Keratinocyte (primary cell): Measurements from ENCODE around the gene EPHB3. TPM values are rescaled to one million over a fixed set of nuclear protein-coding genes. Genes with fewer than 3 reads are reported as not detected.
A peak's percentile ranks its signal among the peaks of the same experiment; 100 is the strongest.

Source experiments
- DNase-seq: peaks from one replicate; pipeline ENCODE4 v3.0.0-alpha.2; 2011; ENCODE audit warnings: low read depth, missing footprints, low spot score
- FAIRE-seq: peaks from 2 replicates; lab custom pipeline; 2011; peaks lifted over from hg19 to GRCh38; lab: Jason Lieb, UNC
- H2AFZ ChIP-seq: 2 replicates; pipeline ENCODE4 v1.6.0; 2012; ENCODE audit warnings: low read length, control low read depth, inconsistent platforms; ENCODE audit not compliant: control insufficient read depth
- H3K27ac ChIP-seq: 2 replicates; pipeline ENCODE4 v1.5.1; 2011; ENCODE audit warnings: low read length; ENCODE audit not compliant: control insufficient read depth, insufficient read depth
- H3K27me3 ChIP-seq: 3 replicates; pipeline ENCODE4 v1.6.0; 2011; ENCODE audit warnings: low read length; ENCODE audit not compliant: control insufficient read depth, insufficient read depth; ENCODE audit errors: extremely low read depth
- H3K36me3 ChIP-seq, 2 experiments: 2 replicates in 1 of 2; 3 replicates in 1 of 2; pipeline ENCODE4 v1.5.1; 2011; ENCODE audit warnings: low read length in 2 of 2, mild to moderate bottlenecking in 1 of 2; ENCODE audit not compliant: control insufficient read depth in 2 of 2, insufficient read depth in 2 of 2; ENCODE audit errors: extremely low read depth in 1 of 2
- H3K4me1 ChIP-seq: 3 replicates; pipeline ENCODE4 v1.5.1; 2011; ENCODE audit warnings: low read length; ENCODE audit not compliant: control insufficient read depth, insufficient read depth; ENCODE audit errors: extremely low read depth
- H3K4me2 ChIP-seq: 3 replicates; pipeline ENCODE4 v1.6.0; 2011; ENCODE audit warnings: low read depth, low read length; ENCODE audit not compliant: control insufficient read depth, insufficient read depth; ENCODE audit errors: extremely low read depth
- H3K4me3 ChIP-seq, 3 experiments: fragments of 200-600 bp in 1 of 3; sonication (generic) in 1 of 3; 2 replicates in 2 of 3; 3 replicates in 1 of 3; pipeline ENCODE4 v1.5.1; 2011 to 2016; ENCODE audit warnings: low read length in 3 of 3, mild to moderate bottlenecking in 3 of 3, control low read depth in 2 of 3, inconsistent platforms in 1 of 3, low read depth in 1 of 3, mixed read lengths in 1 of 3, mixed run types in 1 of 3, moderate library complexity in 1 of 3; ENCODE audit not compliant: control insufficient read depth in 2 of 3, insufficient read depth in 2 of 3; ENCODE audit errors: extremely low read depth in 1 of 3
- H3K79me2 ChIP-seq: 2 replicates; pipeline ENCODE4 v1.6.0; 2012; ENCODE audit warnings: low read length; ENCODE audit not compliant: control insufficient read depth, insufficient read depth
- H3K9ac ChIP-seq: 3 replicates; pipeline ENCODE4 v1.6.0; 2011; ENCODE audit warnings: low read length; ENCODE audit not compliant: control insufficient read depth, insufficient read depth; ENCODE audit errors: extremely low read depth
- H3K9me1 ChIP-seq: 3 replicates; pipeline ENCODE4 v1.6.0; 2011; ENCODE audit warnings: low read length; ENCODE audit not compliant: control insufficient read depth, insufficient read depth; ENCODE audit errors: extremely low read depth
- H3K9me3 ChIP-seq: 2 replicates; pipeline ENCODE4 v1.5.1; 2012; ENCODE audit warnings: low read depth, low read length; ENCODE audit not compliant: control insufficient read depth
- H4K20me1 ChIP-seq: 3 replicates; pipeline ENCODE4 v1.6.0; 2011; ENCODE audit warnings: low read length; ENCODE audit not compliant: control insufficient read depth, insufficient read depth; ENCODE audit errors: extremely low read depth
- CTCF ChIP-seq, 3 experiments: IDR thresholded peaks in 1 of 3; conservative IDR thresholded peaks in 1 of 3; optimal IDR thresholded peaks in 1 of 3; 2 replicates in 2 of 3; 3 replicates in 1 of 3; pipeline versions ENCODE3 to v1.5.1; 2011; ENCODE audit warnings: low read length in 3 of 3, mild to moderate bottlenecking in 3 of 3, moderate library complexity in 2 of 3, control low read depth in 1 of 3, inconsistent platforms in 1 of 3; ENCODE audit not compliant: insufficient read depth in 2 of 3; ENCODE audit errors: extremely low read depth in 1 of 3
- EZH2 ChIP-seq: IDR thresholded peaks from one replicate; pipeline ENCODE4 v1.6.1; 2012; ENCODE audit warnings: inconsistent platforms, mild to moderate bottlenecking, low read length, moderate library complexity
- dilution Hi-C: fragments of 300-500 bp; cut with MboI; formaldehyde crosslinking; loops from one replicate; pipeline ENCODE4 v1.7.0; 2020; ENCODE audit warnings: low sequenced_read_pairs; ENCODE audit not compliant: extremely low pct_ligation_motif_present
- polyA plus RNA-seq, 5 experiments: library from polyadenylated mRNA; depleted of rRNA in 3 of 5; stranded (reverse) in 3 of 5; stranded (forward) in 1 of 5; unstranded in 1 of 5; fragments of >200 nt; gene quantifications; 1 replicate in 1 of 5; 2 replicates in 3 of 5; 3 replicates in 1 of 5; pipeline versions ENCODE4 v1.2.1 to v1.2.3, GENCODE V29; 2011 to 2012; ENCODE audit warnings: missing spikeins in 2 of 5, low read depth in 1 of 5, low replicate concordance in 1 of 5

EPHB3 gene
- polyA plus RNA-seq, 1 donor (not counting 4 experiments of a cell fraction or from before 2014, with no cell fraction given) = 2.2 TPM

GRCh38 chr3:184566441-184567414 is 5.1 kb downstream of the EPHB3 start:
- peak overlapping the region; percentile 61 for H3K27ac ChIP-seq
- FAIRE-seq (peak; percentile 63), DNase-seq (peak; percentile 65)
- peaks cover 65% of the 10 kb centered on the region for H3K4me1 ChIP-seq
- H3K9me3 ChIP-seq = no peaks in the 10 kb centered on the region
- TF ChIP-seq EZH2 (no peak), CTCF (optimal IDR thresholded peaks at IDR 0.05 in 1 of 3, IDR thresholded peaks at IDR 0.05 in 1 of 3, conservative IDR thresholded peaks at IDR 0.05 in 1 of 3; ENCODE audit: extremely low read depth in 1 of 3, insufficient read depth in 2 of 3, low read length in 3 of 3) (no peak)
- H3K79me2 ChIP-seq = peaks cover 23% of the 10 kb centered on the region
- peak overlapping the region; percentile 59 for H3K4me2 ChIP-seq
- H3K27me3 ChIP-seq = no peaks in the 10 kb centered on the region
- H3K9me1 ChIP-seq = no peaks in the 10 kb centered on the region
- no peaks in the 10 kb centered on the region for H4K20me1 ChIP-seq
- dilution Hi-C loops = no loop called here
- no peak overlapping the region for H2AFZ ChIP-seq
- H3K4me3 ChIP-seq = no peak overlapping the region
- H3K36me3 ChIP-seq = peaks cover 0 to 4% of the 10 kb centered on the region in 2 experiments
- peak overlapping the region; percentile 67 for H3K9ac ChIP-seq

- peaks cover 61% of the 10 kb centered on the region for H3K4me1 ChIP-seq
- TF ChIP-seq CTCF (optimal IDR thresholded peaks at IDR 0.05 in 1 of 3, IDR thresholded peaks at IDR 0.05 in 1 of 3, conservative IDR thresholded peaks at IDR 0.05 in 1 of 3; ENCODE audit: extremely low read depth in 1 of 3, insufficient read depth in 2 of 3, low read length in 3 of 3) = no peak
- no peak for TF ChIP-seq EZH2
- H3K36me3 ChIP-seq = peaks cover 0 to 10% of the 10 kb centered on the region in 2 experiments
- peak overlapping the region in 2 of 3 experiments; percentile 37 to 61 for H3K4me3 ChIP-seq
- H3K27ac ChIP-seq = peak overlapping the region; percentile 29
- no peaks in the 10 kb centered on the region for H3K9me1 ChIP-seq
- H3K27me3 ChIP-seq = no peaks in the 10 kb centered on the region
- H3K79me2 ChIP-seq = peaks cover 23% of the 10 kb centered on the region
- peak overlapping the region; percentile 1 for H2AFZ ChIP-seq
- dilution Hi-C loops = no loop called here
- DNase-seq (no peak), FAIRE-seq (no peak)
- no peaks in the 10 kb centered on the region for H4K20me1 ChIP-seq
- no peaks in the 10 kb centered on the region for H3K9me3 ChIP-seq
- peak overlapping the region; percentile 73 for H3K4me2 ChIP-seq
- peak overlapping the region; percentile 71 for H3K9ac ChIP-seq
Measured at GRCh38 chr3:184567946-184568559, 6.5 kb downstream of the EPHB3 start.
